B cell (primary cell): ENCODE data around the gene SP140. TPM values are rescaled to one million over a fixed set of nuclear protein-coding genes. Genes with fewer than 3 reads are reported as not detected.

ENCODE experiments used
- ATAC-seq: fragments of 200-7000 bp; cut with Tn5 transposase; one replicate; pipeline ENCODE4 v1.10.0; 2021; ENCODE audit warnings: low read depth, mild to moderate bottlenecking, moderate number of reproducible peaks, moderate library complexity
- CTCF ChIA-PET: fragments of 350-600 bp; sonication (Branson Sonifier 250); formaldehyde crosslinking; loops from one replicate; lab custom pipeline; 2021; ENCODE audit warnings: antibody characterized with exemption, inconsistent platforms; lab: Charles Lee
- POLR2A ChIA-PET: fragments of 350-600 bp; sonication (Branson Sonifier 250); formaldehyde crosslinking; loops from one replicate; lab custom pipeline; 2021; ENCODE audit warnings: antibody characterized with exemption; lab: Charles Lee
- DNase-seq: peaks from one replicate; pipeline ENCODE4 v3.0.0; 2013
- H2AFZ ChIP-seq: 2 replicates; pipeline ENCODE4 v1.6.1; 2012; ENCODE audit warnings: mild to moderate bottlenecking, low read depth, low read length; ENCODE audit not compliant: insufficient read depth, poor library complexity, severe bottlenecking
- H3K27ac ChIP-seq, 2 donors: 1 replicate in 1 of 2; 2 replicates in 1 of 2; pipeline ENCODE4 v1.5.1; 2012 to 2013; ENCODE audit warnings: low read length in 2 of 2, mild to moderate bottlenecking in 2 of 2, moderate library complexity in 1 of 2
- H3K27me3 ChIP-seq, 4 experiments: fragments of 200-600 bp in 1 of 4; sonication (generic) in 1 of 4; replicated peaks in 1 of 4; 1 replicate in 2 of 4; 2 replicates in 2 of 4; pipeline versions ENCODE4 v1.6.1 to v1.7.0; 2013 to 2016; ENCODE audit warnings: low read length in 3 of 4, mild to moderate bottlenecking in 2 of 4, mixed read lengths in 1 of 4, moderate library complexity in 1 of 4; ENCODE audit not compliant: insufficient read depth in 4 of 4, control insufficient read depth in 3 of 4; ENCODE audit errors: control extremely low read depth in 1 of 4
- H3K36me3 ChIP-seq, 2 experiments: replicated peaks in 1 of 2; 1 replicate in 1 of 2; 2 replicates in 1 of 2; pipeline versions ENCODE4 v1.6.1 to v1.7.1; 2013; ENCODE audit warnings: low read length in 1 of 2; ENCODE audit not compliant: insufficient read depth in 2 of 2, control insufficient read depth in 1 of 2; ENCODE audit errors: control extremely low read depth in 1 of 2, extremely low read depth in 1 of 2
- H3K4me1 ChIP-seq, 2 donors: fragments of 200-600 bp in 1 of 2; sonication (generic) in 1 of 2; 1 replicate in 1 of 2; 2 replicates in 1 of 2; pipeline versions ENCODE4 v1.5.1 to v1.6.1; 2013 to 2017; ENCODE audit warnings: low read length in 2 of 2; ENCODE audit not compliant: control insufficient read depth in 2 of 2, insufficient read depth in 2 of 2
- H3K4me2 ChIP-seq: replicated peaks from 2 replicates; pipeline ENCODE3; 2012; ENCODE audit warnings: mild to moderate bottlenecking, low read depth, low read length; ENCODE audit not compliant: poor library complexity, severe bottlenecking
- H3K4me3 ChIP-seq, 5 experiments: fragments of 200-600 bp in 1 of 5; sonication (generic) in 1 of 5; 1 replicate in 3 of 5; 2 replicates in 2 of 5; pipeline versions ENCODE4 v1.5.1 to v1.7.0; 2011 to 2016; ENCODE audit warnings: low read length in 4 of 5, mild to moderate bottlenecking in 4 of 5, low read depth in 2 of 5, control low read depth in 1 of 5, moderate library complexity in 1 of 5; ENCODE audit not compliant: insufficient read depth in 1 of 5; ENCODE audit errors: control extremely low read depth in 1 of 5, extremely low read depth in 1 of 5
- H3K79me2 ChIP-seq: fragments of 200-600 bp; sonication (generic); one replicate; pipeline ENCODE4 v1.6.0; 2016; ENCODE audit warnings: low read length; ENCODE audit not compliant: control insufficient read depth, insufficient read depth
- H3K9ac ChIP-seq: fragments of 200-600 bp; sonication (generic); 2 replicates; pipeline ENCODE4 v1.6.1; 2017; ENCODE audit warnings: mild to moderate bottlenecking, low read length, moderate library complexity
- H3K9me3 ChIP-seq, 3 donors: one replicate each; pipeline versions ENCODE4 v1.6.1 to v1.7.1; 2013; ENCODE audit warnings: low read length in 2 of 3; ENCODE audit not compliant: control insufficient read depth in 2 of 3, insufficient read depth in 1 of 3; ENCODE audit errors: control extremely low read depth in 1 of 3
- H4K20me1 ChIP-seq: 2 replicates; pipeline ENCODE4 v1.6.0; 2012; ENCODE audit warnings: mild to moderate bottlenecking, low read length; ENCODE audit not compliant: insufficient read depth, control insufficient read depth, poor library complexity, severe bottlenecking
- H3K27ac Mint-ChIP-seq: one replicate; pipeline ENCODE4 v1.8.0; 2021; ENCODE audit warnings: mixed read lengths
- H3K27me3 Mint-ChIP-seq: one replicate; pipeline ENCODE4 v1.8.0; 2021; ENCODE audit warnings: mixed read lengths
- H3K4me1 Mint-ChIP-seq: one replicate; pipeline ENCODE4 v1.8.0; 2021; ENCODE audit warnings: mixed read lengths
- H3K4me3 Mint-ChIP-seq: one replicate; pipeline ENCODE4 v1.8.0; 2021; ENCODE audit warnings: mixed read lengths
- H3K9me3 Mint-ChIP-seq: one replicate; pipeline ENCODE4 v1.8.0; 2022; ENCODE audit warnings: mixed read lengths; ENCODE audit not compliant: insufficient read depth
- EZH2 ChIP-seq: IDR thresholded peaks from 2 replicates; pipeline ENCODE4 v1.6.1; 2012; ENCODE audit warnings: borderline replicate concordance, low read depth, mild to moderate bottlenecking, moderate library complexity, low read length; ENCODE audit not compliant: insufficient read depth, poor library complexity, severe bottlenecking
- WGBS: methylation state at CpG from one replicate; pipeline ENCODE4 v1.1.5; 2013; ENCODE audit warnings: missing lambda C conversion rate; ENCODE audit not compliant: insufficient coverage; 5-methylcytosine and 5-hydroxymethylcytosine counted together
- intact Hi-C: fragments of 100-400 bp; cut with micrococcal nuclease; formaldehyde crosslinking; loops from one replicate; pipeline ENCODE4 v1.10.0; 2022
- polyA plus RNA-seq: library from polyadenylated mRNA; depleted of rRNA; stranded (reverse); fragments of >200 nt; gene quantifications from 2 replicates; pipeline ENCODE4 v1.2.3, GENCODE V29; 2012
- total RNA-seq, 2 donors: library from RNA; stranded (reverse); fragments of 120-200 nt in 1 of 2; gene quantifications; 1 replicate in 1 of 2; 2 replicates in 1 of 2; pipeline versions ENCODE4 v1.2.3 to v1.2.4, GENCODE V29; 2013 to 2022
- TF ChIP-seq, protein P1 (sequence below): fragments of 200-600 bp; IDR thresholded peaks from one replicate; pipeline ENCODE4 v1.8.0; 2022; ENCODE audit warnings: antibody characterized with exemption, mild to moderate bottlenecking

Gene SP140
- total and polyA plus RNA-seq, 2 donors (not counting 1 experiment from before 2014, with no cell fraction given) = 78.7 to 411 TPM

DNA sequence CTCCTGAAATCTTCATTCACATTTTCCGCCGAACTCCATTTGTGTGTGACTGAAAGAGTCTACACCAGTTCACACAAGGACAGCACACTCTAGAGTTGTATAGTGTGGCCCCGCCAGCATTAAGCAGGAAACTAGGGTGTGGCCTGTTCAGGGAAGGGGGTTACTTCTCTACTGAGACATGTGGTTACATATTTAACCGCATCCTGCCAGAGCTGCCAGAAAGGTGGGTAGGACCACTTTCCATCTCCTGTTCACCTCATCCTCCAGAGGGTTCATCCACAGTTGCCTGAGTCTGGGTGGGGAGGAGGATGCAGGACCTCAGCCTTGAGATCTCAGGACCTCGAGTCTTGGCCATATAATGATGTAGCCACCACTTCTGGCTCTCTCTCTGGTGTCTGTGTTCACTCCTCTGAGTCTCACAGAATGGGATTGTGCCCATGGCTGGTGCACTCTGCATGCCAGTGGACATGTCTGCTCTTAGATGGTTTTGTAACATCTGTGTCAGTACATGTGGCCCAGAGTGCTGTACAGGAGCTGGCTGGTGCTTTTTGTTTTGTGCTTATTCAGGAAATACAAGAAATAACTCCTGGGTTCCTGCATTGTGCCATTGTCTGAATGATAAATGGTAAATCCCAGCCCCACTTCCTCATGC lies 93.8 kb downstream of the SP140 start:
- peak overlapping the region; percentile 50 for H3K9ac ChIP-seq
- intact Hi-C loops = loop anchor here (2.0 to 5.0 kb wide), 3 partner anchors 52 to 293 kb away; no protein-coding TSS in a partner anchor
- H3K27me3 ChIP-seq = no peaks in the 10 kb centered on the region
- peaks cover 0 to 25% of the 10 kb centered on the region in 2 experiments for H3K36me3 ChIP-seq
- peak overlapping the region; percentile 76 for H3K4me2 ChIP-seq
- H3K9me3 ChIP-seq = peaks cover 0 to 14% (median 0%) of the 10 kb centered on the region in 3 donors
- Mint-ChIP-seq H3K4me3 (peak overlapping the region; percentile 69), H3K27me3 (no peaks in the 10 kb centered on the region), H3K4me1 (peaks cover 76% of the 10 kb centered on the region), H3K27ac (peak overlapping the region; percentile 92), H3K9me3 (no peaks in the 10 kb centered on the region)
- H3K27ac ChIP-seq = peak overlapping the region; percentile 79 to 86
- 7% methylated on average over 1 of the region's 5 CpGs for WGBS
- POLR2A ChIA-PET = interaction anchor here (0.6 to 2.2 kb wide), 4 partner anchors 8 to 99 kb away, joined by 3 to 9 read pairs (median 4); partner anchors contain the start of genes SP110 and SP140L
- peak overlapping the region in 4 of 5 experiments; percentile 6 to 47 (median 21) for H3K4me3 ChIP-seq
- H3K4me1 ChIP-seq = peaks cover 41 to 63% of the 10 kb centered on the region in 2 donors
- CTCF ChIA-PET = interaction anchor here (0.6 to 3.7 kb wide), 4 partner anchors 8 to 478 kb away, joined by 3 to 17 read pairs (median 4); partner anchors contain the start of gene SP140L
- no peak overlapping the region for H2AFZ ChIP-seq
- no peaks in the 10 kb centered on the region for H4K20me1 ChIP-seq
- H3K79me2 ChIP-seq = peaks cover 16% of the 10 kb centered on the region
- DNase-seq (peak; percentile 78), ATAC-seq (peak; percentile 84)
- TF ChIP-seq EZH2 = no peak
- TF ChIP-seq, protein P1, sequence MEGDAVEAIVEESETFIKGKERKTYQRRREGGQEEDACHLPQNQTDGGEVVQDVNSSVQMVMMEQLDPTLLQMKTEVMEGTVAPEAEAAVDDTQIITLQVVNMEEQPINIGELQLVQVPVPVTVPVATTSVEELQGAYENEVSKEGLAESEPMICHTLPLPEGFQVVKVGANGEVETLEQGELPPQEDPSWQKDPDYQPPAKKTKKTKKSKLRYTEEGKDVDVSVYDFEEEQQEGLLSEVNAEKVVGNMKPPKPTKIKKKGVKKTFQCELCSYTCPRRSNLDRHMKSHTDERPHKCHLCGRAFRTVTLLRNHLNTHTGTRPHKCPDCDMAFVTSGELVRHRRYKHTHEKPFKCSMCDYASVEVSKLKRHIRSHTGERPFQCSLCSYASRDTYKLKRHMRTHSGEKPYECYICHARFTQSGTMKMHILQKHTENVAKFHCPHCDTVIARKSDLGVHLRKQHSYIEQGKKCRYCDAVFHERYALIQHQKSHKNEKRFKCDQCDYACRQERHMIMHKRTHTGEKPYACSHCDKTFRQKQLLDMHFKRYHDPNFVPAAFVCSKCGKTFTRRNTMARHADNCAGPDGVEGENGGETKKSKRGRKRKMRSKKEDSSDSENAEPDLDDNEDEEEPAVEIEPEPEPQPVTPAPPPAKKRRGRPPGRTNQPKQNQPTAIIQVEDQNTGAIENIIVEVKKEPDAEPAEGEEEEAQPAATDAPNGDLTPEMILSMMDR = no peak

- intact Hi-C loops = no loop called here
- H3K4me1 ChIP-seq = peaks cover 52 to 79% of the 10 kb centered on the region in 2 donors
- WGBS = 100% methylated on average over 2 of the region's 2 CpGs
- H3K4me1 Mint-ChIP-seq = peaks cover 77% of the 10 kb centered on the region
- no peak overlapping the region for H2AFZ ChIP-seq
- H3K9ac ChIP-seq = no peak overlapping the region
- CTCF ChIA-PET = no interaction called here
- no peaks in the 10 kb centered on the region for H3K27me3 Mint-ChIP-seq
- ATAC-seq = no peak
- H3K9me3 Mint-ChIP-seq = no peaks in the 10 kb centered on the region
- no peak for DNase-seq
- peak overlapping the region; percentile 0 to 64 for H3K27ac ChIP-seq
- POLR2A ChIA-PET = no interaction called here
- H3K79me2 ChIP-seq = peaks cover 32% of the 10 kb centered on the region
- H3K27me3 ChIP-seq = no peaks in the 10 kb centered on the region
- no peak overlapping the region for H3K4me2 ChIP-seq
- TF ChIP-seq EZH2 = no peak
- TF ChIP-seq, protein P1 = no peak
- no peaks in the 10 kb centered on the region for H4K20me1 ChIP-seq
- H3K9me3 ChIP-seq = peaks cover 0 to 14% (median 0%) of the 10 kb centered on the region in 3 donors
- peaks cover 0 to 10% of the 10 kb centered on the region in 2 experiments for H3K36me3 ChIP-seq
- no peak overlapping the region for H3K4me3 ChIP-seq
- H3K27ac Mint-ChIP-seq = peak overlapping the region; percentile 82
- H3K4me3 Mint-ChIP-seq = no peak overlapping the region
Measured at GRCh38 chr2:230321031-230321430, 95.5 kb downstream of the SP140 start.
